GM08714 (cell line): ENCODE measurements around the gene SLC6A6.

ENCODE experiments used
- H3K4me3 ChIP-seq: fragments of 200-500 bp; sonication (Bioruptor generic); 2 replicates; pipeline ENCODE4 v1.5.1; 2014; ENCODE audit warnings: mild to moderate bottlenecking, low read length, inconsistent platforms
- ZNF274 ChIP-seq: IDR thresholded peaks from 2 replicates; pipeline ENCODE4 v1.6.1; 2012; ENCODE audit warnings: mild to moderate bottlenecking, low read depth, low read length

The SLC6A6 gene

GRCh38 chr3:14368146-14368545 lies 34.3 kb upstream of the SLC6A6 start:
- no peak for TF ChIP-seq ZNF274
- H3K4me3 ChIP-seq: no peak overlapping the region

GRCh38 chr3:14368885-14369284 lies 33.5 kb upstream of the SLC6A6 start:
- TF ChIP-seq ZNF274: no peak
- no peak overlapping the region for H3K4me3 ChIP-seq

GRCh38 chr3:14369675-14370669 lies 32.4 kb upstream of the SLC6A6 start:
- no peak overlapping the region for H3K4me3 ChIP-seq
- no peak for TF ChIP-seq ZNF274

- no peak overlapping the region for H3K4me3 ChIP-seq
- TF ChIP-seq ZNF274: no peak
These were observed 31.5 kb upstream of the SLC6A6 start for GRCh38 chr3:14370720-14371572.

GRCh38 chr3:14371573-14372474 lies 30.6 kb upstream of the SLC6A6 start:
- TF ChIP-seq ZNF274: no peak
- H3K4me3 ChIP-seq: no peak overlapping the region

GRCh38 chr3:14372587-14372986 lies 29.8 kb upstream of the SLC6A6 start:
- H3K4me3 ChIP-seq: no peak overlapping the region
- TF ChIP-seq ZNF274: no peak

GRCh38 chr3:14373753-14374376 lies 28.5 kb upstream of the SLC6A6 start:
- TF ChIP-seq ZNF274: no peak
- no peak overlapping the region for H3K4me3 ChIP-seq

GRCh38 chr3:14374444-14374883 lies 27.9 kb upstream of the SLC6A6 start:
- TF ChIP-seq ZNF274: no peak
- H3K4me3 ChIP-seq: no peak overlapping the region

- no peak overlapping the region for H3K4me3 ChIP-seq
- no peak for TF ChIP-seq ZNF274
These were observed 27.2 kb upstream of the SLC6A6 start for GRCh38 chr3:14375192-14375591.

GRCh38 chr3:14376348-14377043 lies 25.9 kb upstream of the SLC6A6 start:
- TF ChIP-seq ZNF274: no peak
- H3K4me3 ChIP-seq: no peak overlapping the region

GRCh38 chr3:14377044-14377837 lies 25.2 kb upstream of the SLC6A6 start:
- TF ChIP-seq ZNF274: no peak
- H3K4me3 ChIP-seq: no peak overlapping the region

GRCh38 chr3:14377838-14378169 lies 24.6 kb upstream of the SLC6A6 start:
- no peak overlapping the region for H3K4me3 ChIP-seq
- TF ChIP-seq ZNF274: no peak
